SK-N-SH (cell line): ENCODE data around the gene NTM. TPM values are rescaled to one million over a fixed set of nuclear protein-coding genes. Genes with fewer than 3 reads are reported as not detected.

ENCODE experiments used
- CTCF ChIA-PET: fragments of 300-600, 350-600 bp; formaldehyde crosslinking; extraction: SDS; loops from one replicate; lab custom pipeline; 2021; lab: Yijun Ruan, JAX
- POLR2A ChIA-PET: fragments of 350-600 bp; sonication (Branson Sonifier 250); formaldehyde crosslinking; extraction: SDS; loops from one replicate; lab custom pipeline; 2020; ENCODE audit warnings: antibody characterized with exemption, inconsistent platforms; lab: Yijun Ruan, JAX
- DNase-seq: peaks from one replicate; pipeline ENCODE4 v3.0.0; 2012
- H2AFZ ChIP-seq: fragments of 200-600 bp; sonication (generic); 2 replicates; pipeline ENCODE4 v1.8.1; 2016; ENCODE audit warnings: antibody characterized with exemption, mild to moderate bottlenecking, low read depth
- H3F3A ChIP-seq: fragments of 200-600 bp; sonication (generic); replicated peaks from 2 replicates; pipeline ENCODE3; 2016; ENCODE audit warnings: antibody characterized with exemption, mild to moderate bottlenecking; ENCODE audit not compliant: insufficient read depth
- H3K27ac ChIP-seq, 2 experiments: fragments of 200-500 bp in 1 of 2; fragments of 200-600 bp in 1 of 2; sonication (Bioruptor generic) in 1 of 2; sonication (generic), shearing (Covaris generic) in 1 of 2; 2 replicates each; pipeline versions ENCODE4 v1.5.1 to v1.6.1; 2014 to 2016; ENCODE audit warnings: low read depth in 2 of 2, inconsistent platforms in 1 of 2, low read length in 1 of 2, mild to moderate bottlenecking in 1 of 2, mixed read lengths in 1 of 2
- H3K27me3 ChIP-seq: fragments of 200-600 bp; sonication (generic), shearing (Covaris generic); 2 replicates; pipeline ENCODE4 v1.6.1; 2016; ENCODE audit warnings: mixed run types; ENCODE audit not compliant: insufficient read depth
- H3K36me3 ChIP-seq, 2 experiments: fragments of 200-500 bp in 1 of 2; fragments of 200-600 bp in 1 of 2; sonication (Bioruptor generic) in 1 of 2; sonication (generic) in 1 of 2; replicated peaks in 1 of 2; 2 replicates each; pipeline versions ENCODE3 to v1.5.1; 2014 to 2016; ENCODE audit warnings: low read length in 1 of 2, mild to moderate bottlenecking in 1 of 2; ENCODE audit not compliant: insufficient read depth in 2 of 2, control insufficient read depth in 1 of 2
- H3K4me1 ChIP-seq, 2 experiments: fragments of 200-500 bp in 1 of 2; fragments of 200-600 bp in 1 of 2; sonication (Bioruptor generic) in 1 of 2; sonication (generic), shearing (Covaris generic) in 1 of 2; 2 replicates each; pipeline versions ENCODE4 v1.5.1 to v1.6.1; 2014 to 2016; ENCODE audit warnings: low read depth in 1 of 2, low read length in 1 of 2, mixed run types in 1 of 2; ENCODE audit not compliant: insufficient read depth in 2 of 2, control insufficient read depth in 1 of 2
- H3K4me2 ChIP-seq: fragments of 200-600 bp; sonication (generic), shearing (Covaris generic); 2 replicates; pipeline ENCODE4 v1.6.1; 2017; ENCODE audit warnings: mixed run types
- H3K4me3 ChIP-seq, 2 experiments: fragments of 200-500 bp in 1 of 2; fragments of 200-600 bp in 1 of 2; sonication (Bioruptor generic) in 1 of 2; sonication (generic), shearing (Covaris generic) in 1 of 2; 2 replicates each; pipeline versions ENCODE4 v1.5.1 to v1.8.1; 2014 to 2016; ENCODE audit warnings: low read depth in 2 of 2, inconsistent platforms in 1 of 2, low read length in 1 of 2, mild to moderate bottlenecking in 1 of 2, mixed read lengths in 1 of 2, moderate library complexity in 1 of 2
- H3K79me2 ChIP-seq: fragments of 200-600 bp; sonication (generic); 2 replicates; pipeline ENCODE4 v1.8.1; 2017; ENCODE audit warnings: mild to moderate bottlenecking; ENCODE audit not compliant: insufficient read depth
- H3K9ac ChIP-seq: fragments of 200-600 bp; sonication (generic); 2 replicates; pipeline ENCODE4 v1.6.1; 2017; ENCODE audit warnings: mixed run types
- H3K9me2 ChIP-seq: fragments of 200-600 bp; sonication (generic); 2 replicates; pipeline ENCODE4 v1.6.1; 2017; ENCODE audit warnings: mixed run types
- H3K9me3 ChIP-seq: fragments of 200-600 bp; sonication (generic); 2 replicates; pipeline ENCODE4 v1.6.1; 2017; ENCODE audit warnings: mixed run types, mild to moderate bottlenecking, moderate library complexity
- H4K20me1 ChIP-seq: fragments of 200-600 bp; sonication (generic); 2 replicates; pipeline ENCODE4 v1.6.1; 2017; ENCODE audit warnings: mild to moderate bottlenecking, mixed run types; ENCODE audit not compliant: insufficient read depth
- CTCF ChIP-seq: fragments of 200-600 bp; sonication (generic); IDR thresholded peaks from 2 replicates; pipeline ENCODE4 v1.6.1; 2017; ENCODE audit warnings: antibody characterized with exemption, mild to moderate bottlenecking, moderate library complexity
- EP300 ChIP-seq, 2 experiments: IDR thresholded peaks; 2 replicates each; pipeline versions ENCODE4 v1.4.0 to v1.6.1; 2012; ENCODE audit warnings: borderline replicate concordance in 1 of 2, low read depth in 1 of 2, low read length in 1 of 2
- FOXJ3 ChIP-seq: sonication (generic); formaldehyde crosslinking; IDR thresholded peaks from 2 replicates; pipeline ENCODE4 v1.5.1; 2020; ENCODE audit warnings: mild to moderate bottlenecking, missing genetic modification reagents
- GATA2 ChIP-seq: sonication (generic); formaldehyde crosslinking; IDR thresholded peaks from 2 replicates; pipeline ENCODE4 v1.5.0; 2020; ENCODE audit warnings: mild to moderate bottlenecking, missing genetic modification reagents
- IRF3 ChIP-seq: fragments of 150-350 bp; IDR thresholded peaks from 2 replicates; pipeline ENCODE4 v1.6.1; 2016; ENCODE audit warnings: mild to moderate bottlenecking, low read depth, low read length
- MAX ChIP-seq: IDR thresholded peaks from 2 replicates; pipeline ENCODE4 v1.4.0; 2012; ENCODE audit warnings: low read depth
- MEF2A ChIP-seq: IDR thresholded peaks from 2 replicates; pipeline ENCODE4 v1.4.0; 2012; ENCODE audit warnings: low read depth, borderline replicate concordance
- MXI1 ChIP-seq: IDR thresholded peaks from 2 replicates; pipeline ENCODE4 v1.6.1; 2012; ENCODE audit warnings: mild to moderate bottlenecking, low read depth, low read length, improper control_type of control experiment
- NFIC ChIP-seq: IDR thresholded peaks from 2 replicates; pipeline ENCODE4 v1.4.0; 2012; ENCODE audit warnings: borderline replicate concordance
- NRF1 ChIP-seq: IDR thresholded peaks from 2 replicates; pipeline ENCODE4 v1.6.1; 2012; ENCODE audit warnings: low read depth, mild to moderate bottlenecking, low read length
- POLR2AphosphoS5 ChIP-seq: IDR thresholded peaks from 2 replicates; pipeline ENCODE4 v1.6.1; 2012; ENCODE audit warnings: low read depth, low read length
- RAD21 ChIP-seq: IDR thresholded peaks from 2 replicates; pipeline ENCODE4 v1.6.1; 2012; ENCODE audit warnings: mild to moderate bottlenecking, low read length
- RFX5 ChIP-seq: IDR thresholded peaks from 2 replicates; pipeline ENCODE4 v1.6.1; 2012; ENCODE audit warnings: mild to moderate bottlenecking, improper control_type of control experiment, low read length
- SIN3A ChIP-seq: IDR thresholded peaks from 2 replicates; pipeline ENCODE4 v1.6.1; 2012; ENCODE audit warnings: low read depth, mild to moderate bottlenecking, low read length, moderate library complexity, borderline replicate concordance
- SMC3 ChIP-seq: IDR thresholded peaks from 2 replicates; pipeline ENCODE4 v1.6.1; 2012; ENCODE audit warnings: low read depth, low read length, improper control_type of control experiment
- TAF1 ChIP-seq: IDR thresholded peaks from 2 replicates; pipeline ENCODE4 v1.6.1; 2012; ENCODE audit warnings: low read depth, mild to moderate bottlenecking, low read length, moderate library complexity, borderline replicate concordance
- TEAD4 ChIP-seq: IDR thresholded peaks from 2 replicates; pipeline ENCODE4 v1.4.0; 2012; ENCODE audit warnings: mild to moderate bottlenecking, borderline replicate concordance; ENCODE audit not compliant: insufficient read depth
- USF2 ChIP-seq: fragments of 150-350 bp; IDR thresholded peaks from 2 replicates; pipeline ENCODE4 v1.6.1; 2017; ENCODE audit warnings: antibody characterized with exemption, low read length, low read depth, borderline replicate concordance
- YY1 ChIP-seq: IDR thresholded peaks from 2 replicates; pipeline ENCODE4 v1.4.0; 2012; ENCODE audit warnings: low read depth, mild to moderate bottlenecking
- ZBTB33 ChIP-seq: IDR thresholded peaks from 2 replicates; pipeline ENCODE4 v1.4.0; 2012; ENCODE audit warnings: low read depth, borderline replicate concordance
- WGBS: methylation state at CpG from one replicate; pipeline ENCODE4 v1.1.6; 2017; ENCODE audit warnings: low lambda C conversion rate; 5-methylcytosine and 5-hydroxymethylcytosine counted together
- polyA plus RNA-seq, 3 experiments: library from polyadenylated mRNA; depleted of rRNA; stranded (reverse); fragments of >200 nt; gene quantifications; 2 replicates each; pipeline ENCODE4 v1.2.3, GENCODE V29; 2012

The NTM gene
- polyA plus RNA-seq, 1 of the 3 experiments (the other 2 are of a cell fraction), result 20.0 TPM

GRCh38 chr11:131993246-131993645, 622.8 kb downstream of the NTM start:
- Histone ChIP-seq H3K27me3 (no peaks in the 10 kb centered on the region), H3K36me3 (no peaks in the 10 kb centered on the region), H3K4me3 (no peak overlapping the region), H2AFZ (no peak overlapping the region), H3K79me2 (no peaks in the 10 kb centered on the region), H3K9me3 (peaks cover 6% of the 10 kb centered on the region; the same call in 1 of the 2 replicates), H3F3A (no peaks in the 10 kb centered on the region), H4K20me1 (no peaks in the 10 kb centered on the region), H3K27ac (no peak overlapping the region), H3K4me2 (no peak overlapping the region), H3K4me1 (no peaks in the 10 kb centered on the region), H3K9me2 (no peaks in the 10 kb centered on the region), H3K9ac (no peak overlapping the region)
- 76% methylated on average over 2 of the region's 2 CpGs for WGBS
- POLR2A ChIA-PET, result no interaction called here
- no peak for DNase-seq
- TF ChIP-seq USF2 (no peak), FOXJ3 (CRISPR knock-in tag) (no peak), NRF1 (no peak), RFX5 (no peak), MAX (no peak), GATA2 (CRISPR knock-in tag) (no peak)
- TF ChIP-seq, all 33 proteins: peak for 0
- CTCF ChIA-PET, result no interaction called here

GRCh38 chr11:131998020-131998419, 627.6 kb downstream of the NTM start:
- Histone ChIP-seq H3K27ac (no peak overlapping the region), H3F3A (no peaks in the 10 kb centered on the region), H3K36me3 (no peaks in the 10 kb centered on the region), H2AFZ (no peak overlapping the region), H3K79me2 (no peaks in the 10 kb centered on the region), H3K4me3 (no peak overlapping the region), H3K27me3 (no peaks in the 10 kb centered on the region), H3K4me1 (no peaks in the 10 kb centered on the region), H3K4me2 (no peak overlapping the region), H3K9me2 (no peaks in the 10 kb centered on the region), H4K20me1 (no peaks in the 10 kb centered on the region), H3K9me3 (peaks cover 6% of the 10 kb centered on the region; the same call in 1 of the 2 replicates), H3K9ac (no peak overlapping the region)
- WGBS, result 73% methylated on average over 5 of the region's 5 CpGs
- ChIA-PET CTCF (interaction anchor here (1.1 to 1.5 kb wide), 2 partner anchors 29 to 130 kb away, joined by 3 read pairs; no protein-coding TSS in a partner anchor), POLR2A (no interaction called here)
- no peak for TF ChIP-seq TAF1
- TF ChIP-seq YY1, result no peak
- TF ChIP-seq IRF3, result no peak
- no peak for TF ChIP-seq SMC3
- no peak for TF ChIP-seq ZBTB33
- no peak for TF ChIP-seq MXI1
- no peak for TF ChIP-seq CTCF
- no peak for TF ChIP-seq TEAD4
- TF ChIP-seq SIN3A, result no peak
- no peak for TF ChIP-seq MEF2A
- no peak for TF ChIP-seq MAX
- TF ChIP-seq EP300 (IDR thresholded peaks at IDR 0.05; ENCODE audit: borderline replicate concordance in 1 of 2, low read depth in 1 of 2, low read length in 1 of 2), result no peak
- TF ChIP-seq NRF1, result no peak
- TF ChIP-seq GATA2 (CRISPR knock-in tag), result no peak
- TF ChIP-seq RAD21, result no peak
- TF ChIP-seq POLR2AphosphoS5, result no peak
- TF ChIP-seq NFIC, result no peak
- DNase-seq, result no peak
